OCI-LY3 (cell line): ENCODE data around the gene NPB.

Experiments
- EZH2phosphoT487 ChIP-seq: fragments of 200-600 bp; shearing (Covaris generic); IDR thresholded peaks from 2 replicates; pipeline ENCODE4 v1.6.1; 2018; ENCODE audit warnings: antibody characterized with exemption, mixed run types, low read depth
- TF ChIP-seq, protein P1 (sequence below): fragments of 200-600, 300-600 bp; sonication (generic); IDR thresholded peaks from 2 replicates; pipeline ENCODE4 v1.5.1; 2014; ENCODE audit warnings: antibody characterized with exemption, low read length, low read depth

GRCh38 chr17:81931557-81932332 is 29.7 kb downstream of the NPB start:
- TF ChIP-seq, protein P1, sequence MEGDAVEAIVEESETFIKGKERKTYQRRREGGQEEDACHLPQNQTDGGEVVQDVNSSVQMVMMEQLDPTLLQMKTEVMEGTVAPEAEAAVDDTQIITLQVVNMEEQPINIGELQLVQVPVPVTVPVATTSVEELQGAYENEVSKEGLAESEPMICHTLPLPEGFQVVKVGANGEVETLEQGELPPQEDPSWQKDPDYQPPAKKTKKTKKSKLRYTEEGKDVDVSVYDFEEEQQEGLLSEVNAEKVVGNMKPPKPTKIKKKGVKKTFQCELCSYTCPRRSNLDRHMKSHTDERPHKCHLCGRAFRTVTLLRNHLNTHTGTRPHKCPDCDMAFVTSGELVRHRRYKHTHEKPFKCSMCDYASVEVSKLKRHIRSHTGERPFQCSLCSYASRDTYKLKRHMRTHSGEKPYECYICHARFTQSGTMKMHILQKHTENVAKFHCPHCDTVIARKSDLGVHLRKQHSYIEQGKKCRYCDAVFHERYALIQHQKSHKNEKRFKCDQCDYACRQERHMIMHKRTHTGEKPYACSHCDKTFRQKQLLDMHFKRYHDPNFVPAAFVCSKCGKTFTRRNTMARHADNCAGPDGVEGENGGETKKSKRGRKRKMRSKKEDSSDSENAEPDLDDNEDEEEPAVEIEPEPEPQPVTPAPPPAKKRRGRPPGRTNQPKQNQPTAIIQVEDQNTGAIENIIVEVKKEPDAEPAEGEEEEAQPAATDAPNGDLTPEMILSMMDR: no peak
- no peak for TF ChIP-seq EZH2phosphoT487
